Kidney (tissue), 14 donors: ENCODE measurements around the gene FBXO7. TPM values are rescaled to one million over a fixed set of nuclear protein-coding genes. Genes with fewer than 3 reads are reported as not detected.

Experiments used
- DNase-seq, 5 donors: peaks; one replicate each; pipeline ENCODE4 v3.0.0-alpha.2; 2013 to 2020
- FAIRE-seq: peaks from 2 replicates; lab custom pipeline; 2012; peaks lifted over from hg19 to GRCh38; lab: Jason Lieb, UNC
- H3K27ac ChIP-seq, 2 donors: one replicate each; pipeline ENCODE4 v1.7.0; 2013; ENCODE audit warnings: low read depth in 2 of 2, low read length in 2 of 2, inconsistent platforms in 1 of 2
- H3K27me3 ChIP-seq: one replicate; pipeline ENCODE4 v1.7.1; 2013; ENCODE audit warnings: low read length, inconsistent platforms; ENCODE audit not compliant: control insufficient read depth, insufficient read depth
- H3K36me3 ChIP-seq, 3 donors: one replicate each; pipeline versions ENCODE4 v1.7.0 to v1.7.1; 2013; ENCODE audit warnings: low read length in 3 of 3, control low read depth in 1 of 3, inconsistent platforms in 1 of 3; ENCODE audit not compliant: insufficient read depth in 3 of 3, control insufficient read depth in 2 of 3
- H3K4me1 ChIP-seq, 3 donors: one replicate each; pipeline versions ENCODE4 v1.7.0 to v1.7.1; 2013; ENCODE audit warnings: low read length in 3 of 3, inconsistent platforms in 1 of 3, low read depth in 1 of 3; ENCODE audit not compliant: control insufficient read depth in 2 of 3, insufficient read depth in 2 of 3
- H3K4me3 ChIP-seq, 3 donors: one replicate each; pipeline versions ENCODE4 v1.7.0 to v1.8.1; 2013; ENCODE audit warnings: low read length in 3 of 3, control low read depth in 1 of 3, inconsistent platforms in 1 of 3
- H3K9ac ChIP-seq, 3 donors: one replicate each; pipeline versions ENCODE4 v1.7.0 to v1.7.1; 2013; ENCODE audit warnings: low read length in 3 of 3, control low read depth in 1 of 3, inconsistent platforms in 1 of 3
- H3K9me3 ChIP-seq, 3 donors: one replicate each; pipeline versions ENCODE4 v1.7.0 to v1.7.1; 2013; ENCODE audit warnings: low read length in 3 of 3, control low read depth in 1 of 3, inconsistent platforms in 1 of 3; ENCODE audit not compliant: control insufficient read depth in 2 of 3, insufficient read depth in 1 of 3
- intact Hi-C: fragments of 100-400 bp; cut with DNase I; formaldehyde crosslinking; loops from one replicate; pipeline ENCODE4 v1.11.1; 2022
- polyA plus RNA-seq: library from polyadenylated mRNA; stranded (reverse); fragments of 350-450 nt; fragmentation: Illumina TruSeq; extraction: RNeasy Lipid Tissue Mini Kit (QIAGEN cat#74804); gene quantifications from one replicate; pipeline ENCODE4 v1.2.3, GENCODE V29; 2014; ENCODE audit warnings: low read depth, low replicate concordance; ENCODE audit not compliant: insufficient read depth
- total RNA-seq: library from RNA; stranded (reverse); fragmentation: NEBNext Ultra II Directional; extraction: Animal tissue kit (Norgen Biotek cat#: 25700); gene quantifications from one replicate; pipeline ENCODE4 v1.2.1, GENCODE V29; 2021
- TF ChIP-seq, protein P1 (sequence below): IDR thresholded peaks from 3 replicates; pipeline ENCODE4 v1.5.1; 2012; ENCODE audit warnings: mild to moderate bottlenecking, moderate library complexity, borderline replicate concordance; ENCODE audit not compliant: insufficient read depth; ENCODE audit errors: extremely low read depth
- donor health status: control.
- donor health status: control.
- donor health status: control.
- donor health status: control.
- donor health status: control.
- donor health status: DM: yes; HTN: yes; CAD: no.
- donor health status: Normal renal cell carcinoma (clear cell type).

FBXO7 gene
- total and polyA plus RNA-seq, 2 donors from 2014 or later = 91.0 to 131 TPM

DNA sequence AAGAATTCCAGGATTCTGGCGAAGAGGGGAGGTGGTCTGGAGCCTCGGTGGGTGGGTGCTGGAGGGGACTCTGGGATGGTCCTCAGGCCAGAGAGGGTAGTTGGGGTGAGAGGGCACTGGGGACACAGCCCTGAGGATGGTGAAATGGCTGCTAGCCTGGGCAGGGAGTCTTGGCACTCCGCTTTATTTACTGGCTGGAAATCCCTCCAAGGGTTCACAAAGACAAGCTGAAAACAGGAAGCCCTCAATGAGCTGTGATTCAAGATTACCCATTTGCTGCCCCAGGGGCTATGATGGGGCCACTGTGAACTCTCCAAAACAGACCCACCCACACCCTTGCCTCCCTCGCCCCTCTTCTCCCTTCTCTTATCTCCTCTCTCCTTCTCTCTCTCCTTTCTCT is 71.9 kb downstream of the FBXO7 start:
- Histone ChIP-seq H3K9me3 (no peaks in the 10 kb centered on the region), H3K4me3 (no peak overlapping the region), H3K36me3 (no peaks in the 10 kb centered on the region), H3K27ac (no peak overlapping the region), H3K4me1 (peaks cover 0 to 2% (median 0%) of the 10 kb centered on the region in 3 donors), H3K9ac (no peak overlapping the region), H3K27me3 (no peaks in the 10 kb centered on the region)
- TF ChIP-seq, protein P1, sequence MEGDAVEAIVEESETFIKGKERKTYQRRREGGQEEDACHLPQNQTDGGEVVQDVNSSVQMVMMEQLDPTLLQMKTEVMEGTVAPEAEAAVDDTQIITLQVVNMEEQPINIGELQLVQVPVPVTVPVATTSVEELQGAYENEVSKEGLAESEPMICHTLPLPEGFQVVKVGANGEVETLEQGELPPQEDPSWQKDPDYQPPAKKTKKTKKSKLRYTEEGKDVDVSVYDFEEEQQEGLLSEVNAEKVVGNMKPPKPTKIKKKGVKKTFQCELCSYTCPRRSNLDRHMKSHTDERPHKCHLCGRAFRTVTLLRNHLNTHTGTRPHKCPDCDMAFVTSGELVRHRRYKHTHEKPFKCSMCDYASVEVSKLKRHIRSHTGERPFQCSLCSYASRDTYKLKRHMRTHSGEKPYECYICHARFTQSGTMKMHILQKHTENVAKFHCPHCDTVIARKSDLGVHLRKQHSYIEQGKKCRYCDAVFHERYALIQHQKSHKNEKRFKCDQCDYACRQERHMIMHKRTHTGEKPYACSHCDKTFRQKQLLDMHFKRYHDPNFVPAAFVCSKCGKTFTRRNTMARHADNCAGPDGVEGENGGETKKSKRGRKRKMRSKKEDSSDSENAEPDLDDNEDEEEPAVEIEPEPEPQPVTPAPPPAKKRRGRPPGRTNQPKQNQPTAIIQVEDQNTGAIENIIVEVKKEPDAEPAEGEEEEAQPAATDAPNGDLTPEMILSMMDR = no peak
- DNase-seq (no peak), FAIRE-seq (no peak)
- intact Hi-C loops = no loop called here

DNA sequence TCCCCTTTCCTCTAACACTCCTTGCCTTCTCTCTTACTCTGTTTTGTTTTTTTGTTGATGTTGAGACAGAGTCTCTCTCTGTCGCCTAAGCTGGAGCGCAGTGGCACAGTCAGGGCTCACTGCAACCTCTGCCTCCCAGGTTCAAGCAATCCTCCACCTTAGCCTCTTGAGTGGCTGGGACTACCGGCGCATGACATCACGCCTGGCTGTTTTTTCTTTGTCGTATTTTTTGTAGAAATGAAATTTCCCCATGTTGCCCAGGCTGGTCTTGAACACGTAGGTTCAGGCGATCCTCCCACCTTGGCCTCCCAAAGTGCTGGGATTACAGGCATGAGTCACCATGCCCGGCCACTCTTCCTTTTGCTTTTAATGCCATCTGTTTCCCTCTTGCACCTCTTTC is 72.3 kb downstream of the FBXO7 start:
- intact Hi-C loops = no loop called here
- TF ChIP-seq, protein P1 = no peak
- FAIRE-seq (no peak), DNase-seq (no peak)
- Histone ChIP-seq H3K27me3 (no peaks in the 10 kb centered on the region), H3K9ac (no peak overlapping the region), H3K36me3 (no peaks in the 10 kb centered on the region), H3K4me1 (peaks cover 0 to 2% (median 0%) of the 10 kb centered on the region in 3 donors), H3K9me3 (no peaks in the 10 kb centered on the region), H3K27ac (no peak overlapping the region), H3K4me3 (no peak overlapping the region)

DNA sequence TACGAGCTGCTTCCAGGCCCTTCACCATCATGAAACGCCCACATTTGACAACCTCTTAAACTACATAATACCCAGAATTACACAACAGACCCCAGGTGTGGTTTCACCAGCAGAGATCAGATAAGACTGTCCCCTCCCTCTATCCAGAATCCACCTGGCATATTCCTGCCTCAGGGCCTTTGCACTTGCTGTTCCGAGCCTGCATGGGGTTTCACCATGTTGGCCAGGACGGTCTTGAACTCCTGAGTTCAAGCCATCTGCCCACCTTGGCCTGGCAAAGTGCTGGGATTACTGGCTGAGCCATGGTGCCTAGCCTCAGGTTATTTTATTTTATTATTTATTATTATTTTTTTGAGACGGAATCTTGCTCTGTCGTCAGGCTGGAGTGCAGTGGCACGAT is 73.4 kb downstream of the FBXO7 start:
- Histone ChIP-seq H3K9me3 (no peaks in the 10 kb centered on the region), H3K4me3 (no peak overlapping the region), H3K27me3 (no peaks in the 10 kb centered on the region), H3K9ac (no peak overlapping the region), H3K27ac (no peak overlapping the region), H3K36me3 (no peaks in the 10 kb centered on the region), H3K4me1 (no peaks in the 10 kb centered on the region)
- intact Hi-C loops = no loop called here
- TF ChIP-seq, protein P1 = no peak
- DNase-seq (no peak), FAIRE-seq (no peak)

Other genes with a start within 250 kb of the FBXO7 start
- gene SLC5A4, start 219.5 kb upstream of the FBXO7 start, total RNA-seq = 2.0 TPM
- gene SLC5A4, start 219.5 kb upstream of the FBXO7 start, polyA plus RNA-seq = not detected
- gene RFPL3, start 116.9 kb upstream of the FBXO7 start, total RNA-seq = not detected
- not detected for gene RFPL3, start 116.9 kb upstream of the FBXO7 start, polyA plus RNA-seq
- gene RTCB, start 62.6 kb upstream of the FBXO7 start, total RNA-seq = 69.7 TPM
- 82.4 TPM for gene RTCB, start 62.6 kb upstream of the FBXO7 start, polyA plus RNA-seq
- gene BPIFC, start 10.4 kb upstream of the FBXO7 start, total RNA-seq = not detected
- not detected for gene BPIFC, start 10.4 kb upstream of the FBXO7 start, polyA plus RNA-seq